Erythroblast (primary cell): ENCODE results near the gene SLC25A10.

Source experiments
- GATA1 ChIP-seq: IDR thresholded peaks from 2 replicates; pipeline ENCODE4 v1.6.1; 2011; ENCODE audit warnings: low read depth, mild to moderate bottlenecking, control low read depth, low read length, moderate library complexity
- POLR2A ChIP-seq: IDR thresholded peaks from 2 replicates; pipeline ENCODE4 v1.6.1; 2011; ENCODE audit warnings: mild to moderate bottlenecking, low read length

GRCh38 chr17:81693509-81694210, 18.4 kb upstream of the SLC25A10 start:
- TF ChIP-seq POLR2A (no peak), GATA1 (no peak)
